Epidermal melanocyte (primary cell): ENCODE measurements around the gene ADAMTS17.

ENCODE experiments used
- DNase-seq: peaks from one replicate; pipeline ENCODE4 v3.0.0; 2011; ENCODE audit warnings: low spot score; ENCODE audit not compliant: insufficient read length

The ADAMTS17 gene

GRCh38 chr15:100310513-100311153 lies 31.1 kb downstream of the ADAMTS17 start:
- no peak for DNase-seq

GRCh38 chr15:100310041-100310405 lies 31.8 kb downstream of the ADAMTS17 start:
- DNase-seq: no peak

GRCh38 chr15:100309109-100310040 lies 32.4 kb downstream of the ADAMTS17 start:
- DNase-seq: no peak

GRCh38 chr15:100308608-100309007 lies 33.2 kb downstream of the ADAMTS17 start:
- DNase-seq: no peak

- DNase-seq: no peak
Observed at GRCh38 chr15:100308213-100308600, 33.6 kb downstream of the ADAMTS17 start.

- no peak for DNase-seq
Observed at GRCh38 chr15:100307241-100308212, 34.2 kb downstream of the ADAMTS17 start.

GRCh38 chr15:100306098-100306497 lies 35.7 kb downstream of the ADAMTS17 start:
- DNase-seq: no peak

GRCh38 chr15:100301910-100302431 lies 39.8 kb downstream of the ADAMTS17 start:
- no peak for DNase-seq

GRCh38 chr15:100298257-100298656 lies 43.5 kb downstream of the ADAMTS17 start:
- no peak for DNase-seq

GRCh38 chr15:100297812-100298211 lies 44.0 kb downstream of the ADAMTS17 start:
- no peak for DNase-seq

GRCh38 chr15:100295939-100296565 lies 45.7 kb downstream of the ADAMTS17 start:
- DNase-seq: no peak

GRCh38 chr15:100292010-100292409 lies 49.8 kb downstream of the ADAMTS17 start:
- DNase-seq: no peak

- DNase-seq: no peak
Observed at GRCh38 chr15:100291106-100291505, 50.7 kb downstream of the ADAMTS17 start.

- no peak for DNase-seq
Observed at GRCh38 chr15:100285641-100286295, 56.0 kb downstream of the ADAMTS17 start.

GRCh38 chr15:100284701-100285100 lies 57.1 kb downstream of the ADAMTS17 start:
- no peak for DNase-seq

- DNase-seq: no peak
Observed at GRCh38 chr15:100284191-100284590, 57.6 kb downstream of the ADAMTS17 start.

GRCh38 chr15:100281096-100281917 lies 60.5 kb downstream of the ADAMTS17 start:
- DNase-seq: no peak

GRCh38 chr15:100279849-100280248 lies 61.9 kb downstream of the ADAMTS17 start:
- DNase-seq: no peak

GRCh38 chr15:100279446-100279845 lies 62.3 kb downstream of the ADAMTS17 start:
- no peak for DNase-seq
